ENCODE results near the gene MIB1. TPM values are rescaled to one million over a fixed set of nuclear protein-coding genes. Genes with fewer than 3 reads are reported as not detected.
A peak's percentile ranks its signal among the peaks of the same experiment; 100 is the strongest.

Gene MIB1
- total RNA-seq, 1 experiment from 2014 or later, result 19.2 TPM

- DNase-seq (ENCODE audit: low read depth), result no peak
Observed at GRCh38 chr18:21889570-21889969, 149.0 kb downstream of the MIB1 start.

- no peak for DNase-seq (ENCODE audit: low read depth)
Observed at GRCh38 chr18:21894619-21895367, 154.2 kb downstream of the MIB1 start.

GRCh38 chr18:21896732-21897336 is 156.2 kb downstream of the MIB1 start:
- DNase-seq (ENCODE audit: low read depth), result no peak

GRCh38 chr18:21897811-21898210 is 157.2 kb downstream of the MIB1 start:
- DNase-seq (ENCODE audit: low read depth), result peak; percentile 36

DNA sequence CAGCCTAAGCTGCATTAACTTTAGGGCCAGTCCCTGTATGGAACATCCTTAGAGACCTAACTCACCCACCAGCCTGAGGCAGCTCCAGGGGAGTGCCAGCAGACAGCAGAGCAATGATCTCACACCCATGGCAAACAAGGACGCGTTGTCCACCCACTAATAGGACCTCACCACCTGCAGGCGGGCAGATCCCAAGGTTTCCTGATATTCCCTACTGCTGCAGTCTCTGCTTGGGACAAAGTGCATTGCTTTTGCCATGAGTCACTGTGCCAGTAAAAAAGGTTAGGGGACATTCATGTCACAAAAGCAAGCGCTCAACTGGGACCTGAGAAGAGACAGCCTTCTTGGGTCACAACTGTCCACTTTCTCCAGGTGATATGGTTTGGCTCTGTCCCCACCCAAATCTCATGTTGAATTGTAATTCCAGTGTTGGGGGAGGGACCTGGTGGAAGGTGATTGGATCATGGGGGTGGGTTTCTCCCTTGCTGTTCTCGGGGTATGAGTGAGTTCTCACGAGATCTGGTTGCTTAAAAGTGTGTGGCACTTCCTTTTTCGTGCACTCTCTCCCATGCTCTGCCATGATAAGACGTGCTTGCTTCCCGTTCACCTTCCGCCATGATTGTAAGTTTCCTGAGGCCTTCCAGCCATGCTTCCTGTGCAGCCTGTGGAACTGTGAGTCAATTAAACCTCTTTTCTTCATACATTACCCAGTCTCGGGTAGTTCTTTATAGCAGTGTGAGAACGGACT is 160.2 kb downstream of the MIB1 start:
- no peak for DNase-seq (ENCODE audit: low read depth)

GRCh38 chr18:21901423-21901945 is 160.9 kb downstream of the MIB1 start:
- no peak for DNase-seq (ENCODE audit: low read depth)

DNA sequence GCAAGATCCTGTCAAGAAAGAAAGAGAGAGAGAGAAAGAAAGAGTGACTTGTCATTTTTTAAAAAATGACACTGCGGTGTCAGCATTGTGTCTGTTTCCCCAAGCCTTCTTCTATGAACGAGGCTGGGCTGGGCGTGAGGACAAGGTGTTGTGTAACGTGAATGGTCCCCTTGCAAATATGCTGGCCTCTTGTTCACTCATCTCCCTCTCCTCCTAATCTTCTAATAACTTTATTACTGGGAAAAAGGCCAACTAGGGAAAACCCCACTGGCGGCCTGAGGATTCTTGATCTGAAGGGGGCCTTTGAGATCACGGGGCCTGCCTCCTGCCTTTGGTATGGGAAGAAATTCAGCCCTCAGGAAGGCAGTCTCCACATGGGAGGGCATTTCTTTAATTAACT is 163.1 kb downstream of the MIB1 start:
- DNase-seq (ENCODE audit: low read depth), result no peak

DNA sequence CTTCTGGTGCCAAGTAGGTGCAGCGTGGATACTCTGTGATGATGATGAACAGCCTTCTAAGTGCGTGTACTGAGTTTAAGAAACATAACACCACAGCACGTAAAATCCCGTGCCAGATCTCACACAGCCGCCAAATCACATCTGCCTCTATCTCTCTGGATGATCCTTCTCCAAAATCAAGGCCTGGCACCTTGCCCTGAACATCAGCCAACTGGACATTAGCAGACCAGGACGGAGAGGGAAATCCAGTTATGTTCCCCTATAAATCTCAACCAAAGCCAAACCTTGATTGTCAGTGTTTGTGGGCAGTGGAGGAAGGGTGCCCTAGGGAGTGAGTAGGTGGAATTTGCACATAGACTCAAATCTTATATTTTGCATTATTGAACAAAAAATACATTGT is 164.3 kb downstream of the MIB1 start:
- DNase-seq (ENCODE audit: low read depth), result no peak

GRCh38 chr18:21907451-21907850 is 166.9 kb downstream of the MIB1 start:
- DNase-seq (ENCODE audit: low read depth), result no peak

GRCh38 chr18:21908711-21909110 is 168.1 kb downstream of the MIB1 start:
- no peak for DNase-seq (ENCODE audit: low read depth)

DNA sequence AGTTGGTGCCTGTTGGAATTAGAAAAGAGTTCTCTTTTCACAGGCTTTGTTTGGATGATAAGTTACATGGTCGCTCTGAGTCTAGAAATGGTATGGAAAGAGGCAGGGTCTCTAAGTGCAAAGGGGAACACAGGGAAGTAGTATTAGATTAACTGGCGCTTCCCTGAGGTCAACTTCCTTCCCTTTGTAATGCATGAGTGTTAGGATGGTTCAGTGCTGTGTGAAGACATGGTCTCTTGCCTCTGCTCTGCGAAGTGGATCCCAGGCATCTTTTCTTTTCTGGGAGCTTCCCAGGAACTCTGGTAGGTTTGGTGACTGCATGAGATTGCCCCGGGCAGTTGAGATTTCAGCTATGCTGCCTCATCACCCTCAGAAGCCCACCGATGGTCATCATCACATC is 170.3 kb downstream of the MIB1 start:
- no peak for DNase-seq (ENCODE audit: low read depth)

GRCh38 chr18:21911551-21911950 is 171.0 kb downstream of the MIB1 start:
- DNase-seq (ENCODE audit: low read depth), result no peak

GRCh38 chr18:21912339-21913239 is 172.0 kb downstream of the MIB1 start:
- no peak for DNase-seq (ENCODE audit: low read depth)

GRCh38 chr18:21914739-21915319 is 174.2 kb downstream of the MIB1 start:
- DNase-seq (ENCODE audit: low read depth), result peak; percentile 42

DNA sequence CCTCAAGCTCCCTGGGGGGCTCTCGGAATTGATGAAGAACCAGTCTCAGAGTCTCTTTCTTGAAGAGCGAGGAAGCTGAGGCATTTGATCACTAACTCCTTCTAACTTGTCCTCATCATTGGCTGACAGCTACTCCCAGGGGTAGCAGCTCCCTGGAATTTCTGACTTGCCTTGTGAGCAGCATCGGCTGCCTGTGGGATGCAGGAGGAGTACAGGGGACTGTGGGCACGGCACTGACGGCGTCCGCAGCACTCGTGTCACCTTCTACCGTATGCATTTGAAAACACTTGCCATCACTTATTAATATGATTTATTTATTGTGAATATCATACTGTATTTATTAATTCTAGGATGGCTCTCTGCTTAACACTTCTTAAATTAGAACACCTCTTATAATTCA is 175.0 kb downstream of the MIB1 start:
- no peak for DNase-seq (ENCODE audit: low read depth)

DNA sequence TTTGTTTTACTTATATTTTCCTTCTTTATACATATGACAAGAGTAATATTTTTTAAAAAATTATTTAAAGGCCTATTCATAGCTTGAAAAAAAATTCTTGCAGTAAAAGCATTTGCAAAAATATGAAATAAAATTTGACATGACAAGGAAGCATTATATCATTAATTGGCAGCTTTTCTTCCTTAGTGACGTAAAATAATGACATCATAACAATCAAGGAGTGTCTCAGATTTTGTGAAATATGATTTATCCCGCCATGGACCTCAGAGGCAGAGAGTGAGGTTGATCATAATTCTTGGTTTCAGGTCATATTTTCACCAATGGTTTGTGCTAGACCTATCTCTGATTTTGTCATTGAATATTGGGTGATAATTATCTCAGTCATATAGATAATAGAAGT is 176.0 kb downstream of the MIB1 start:
- DNase-seq (ENCODE audit: low read depth), result no peak

- no peak for DNase-seq (ENCODE audit: low read depth)
Observed at GRCh38 chr18:21918693-21919092, 178.1 kb downstream of the MIB1 start.

Data from HT1080 (cell line).